ENCODE data around the gene CHCHD10. TPM values are rescaled to one million over a fixed set of nuclear protein-coding genes. Genes with fewer than 3 reads are reported as not detected.

The CHCHD10 gene
- total and polyA plus RNA-seq, 9 donors: 36.7 to 78.7 (median 49.6) TPM

DNA sequence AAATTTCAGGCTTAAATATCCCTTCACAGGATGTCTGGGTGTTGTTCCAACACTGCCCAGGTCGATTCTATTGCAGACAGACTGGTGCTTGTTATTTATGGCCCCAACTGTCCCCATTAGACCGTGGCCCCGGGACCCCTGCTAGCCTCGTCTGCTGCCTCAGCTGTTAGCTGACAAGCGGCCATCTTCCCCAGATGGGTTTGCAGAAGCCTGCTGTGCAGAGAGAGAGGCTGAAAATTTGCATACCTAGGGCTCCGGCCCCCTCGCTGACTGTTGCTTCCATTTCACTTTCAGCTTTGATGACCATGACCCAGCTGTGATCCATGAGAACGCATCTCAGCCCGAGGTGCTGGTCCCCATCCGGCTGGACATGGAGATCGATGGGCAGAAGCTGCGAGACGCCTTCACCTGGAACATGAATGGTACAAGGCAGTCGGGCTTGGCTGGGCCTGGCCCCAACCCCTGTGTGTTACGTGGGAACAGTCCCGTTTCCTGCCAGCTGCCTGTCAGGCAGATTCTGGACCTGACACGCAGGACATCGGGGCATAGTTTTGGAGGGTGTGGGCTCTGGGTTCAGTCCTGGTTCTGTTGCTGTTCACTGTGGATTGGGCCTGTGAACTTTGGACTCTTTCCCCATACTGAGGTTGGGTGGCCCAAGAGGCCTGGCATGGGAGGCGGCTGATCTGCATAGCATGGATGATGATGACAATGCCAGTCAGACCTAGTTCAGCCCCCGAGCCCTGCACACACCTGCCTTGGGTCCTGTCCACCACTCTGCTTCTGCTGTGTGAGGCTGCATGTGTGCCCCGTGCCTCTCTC, 35.4 kb upstream of the CHCHD10 start:
- no peaks in the 10 kb centered on the region for H3K9me3 ChIP-seq (replicated peaks; ENCODE audit: control insufficient read depth, low read depth, low read length)
- H3K36me3 ChIP-seq (ENCODE audit: control insufficient read depth, insufficient read depth, low read length): peaks cover 73% of the 10 kb centered on the region
- H3K27ac ChIP-seq (ENCODE audit: low read length): no peak overlapping the region
- H3K4me3 ChIP-seq (ENCODE audit: low read length): no peak overlapping the region
- DNase-seq: no peak
- H3K27me3 ChIP-seq (ENCODE audit: control insufficient read depth, insufficient read depth, low read length): no peaks in the 10 kb centered on the region
- 78% methylated on average over 19 of the region's 21 CpGs for WGBS (ENCODE audit: insufficient coverage)
- no peaks in the 10 kb centered on the region for H3K4me1 ChIP-seq (ENCODE audit: control insufficient read depth, insufficient read depth, low read length)

DNA sequence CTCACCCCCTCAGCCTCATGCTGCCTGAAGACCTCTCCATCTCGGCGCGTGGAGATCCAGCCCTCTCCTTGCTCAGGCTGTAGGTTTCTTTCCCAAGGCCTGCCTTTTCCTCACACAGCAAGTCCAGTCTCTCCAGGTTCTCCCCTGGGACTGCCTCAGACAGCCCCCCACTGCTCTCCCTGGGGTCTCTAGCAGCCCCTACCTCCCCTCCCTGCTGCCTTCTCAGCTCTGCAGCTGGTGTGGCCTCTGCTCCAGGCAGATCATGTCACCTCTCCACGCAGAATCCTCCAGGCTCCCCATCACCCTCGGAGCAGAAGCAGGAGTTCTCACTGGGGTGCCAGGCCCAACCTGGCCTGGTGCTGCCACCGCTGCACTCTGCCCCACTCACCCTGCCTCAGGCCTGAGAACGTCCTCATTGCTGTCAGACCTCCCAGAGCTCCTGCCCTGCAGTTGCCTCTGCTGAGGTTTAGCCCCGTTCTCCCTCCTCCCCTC, 34.2 kb upstream of the CHCHD10 start:
- no peak for DNase-seq
- no peaks in the 10 kb centered on the region for H3K4me1 ChIP-seq (ENCODE audit: control insufficient read depth, insufficient read depth, low read length)
- H3K27me3 ChIP-seq (ENCODE audit: control insufficient read depth, insufficient read depth, low read length): no peaks in the 10 kb centered on the region
- WGBS (ENCODE audit: insufficient coverage): 90% methylated on average over 8 of the region's 8 CpGs
- H3K27ac ChIP-seq (ENCODE audit: low read length): no peak overlapping the region
- H3K36me3 ChIP-seq (ENCODE audit: control insufficient read depth, insufficient read depth, low read length): peaks cover 76% of the 10 kb centered on the region
- H3K9me3 ChIP-seq (replicated peaks; ENCODE audit: control insufficient read depth, low read depth, low read length): no peaks in the 10 kb centered on the region
- no peak overlapping the region for H3K4me3 ChIP-seq (ENCODE audit: low read length)

GRCh38 chr22:23801238-23801821, 33.6 kb upstream of the CHCHD10 start:
- 89% methylated on average over 9 of the region's 11 CpGs for WGBS (ENCODE audit: insufficient coverage)
- Histone ChIP-seq H3K4me3 (ENCODE audit: low read length) (no peak overlapping the region), H3K36me3 (ENCODE audit: control insufficient read depth, insufficient read depth, low read length) (peaks cover 75% of the 10 kb centered on the region), H3K4me1 (ENCODE audit: control insufficient read depth, insufficient read depth, low read length) (peaks cover 5% of the 10 kb centered on the region), H3K27ac (ENCODE audit: low read length) (no peak overlapping the region), H3K27me3 (ENCODE audit: control insufficient read depth, insufficient read depth, low read length) (no peaks in the 10 kb centered on the region), H3K9me3 (replicated peaks; ENCODE audit: control insufficient read depth, low read depth, low read length) (no peaks in the 10 kb centered on the region)
- DNase-seq: no peak

GRCh38 chr22:23800297-23801237, 32.8 kb upstream of the CHCHD10 start:
- WGBS (ENCODE audit: insufficient coverage): 90% methylated on average over 18 of the region's 18 CpGs
- H3K27me3 ChIP-seq (ENCODE audit: control insufficient read depth, insufficient read depth, low read length): no peaks in the 10 kb centered on the region
- peaks cover 5% of the 10 kb centered on the region for H3K4me1 ChIP-seq (ENCODE audit: control insufficient read depth, insufficient read depth, low read length)
- no peak overlapping the region for H3K27ac ChIP-seq (ENCODE audit: low read length)
- no peaks in the 10 kb centered on the region for H3K9me3 ChIP-seq (replicated peaks; ENCODE audit: control insufficient read depth, low read depth, low read length)
- no peak for DNase-seq
- no peak overlapping the region for H3K4me3 ChIP-seq (ENCODE audit: low read length)
- peaks cover 70% of the 10 kb centered on the region for H3K36me3 ChIP-seq (ENCODE audit: control insufficient read depth, insufficient read depth, low read length)

- no peak overlapping the region for H3K4me3 ChIP-seq (ENCODE audit: low read length)
- peak; percentile 89 for DNase-seq
- peak overlapping the region; percentile 21 for H3K27ac ChIP-seq (ENCODE audit: low read length)
- H3K36me3 ChIP-seq (ENCODE audit: control insufficient read depth, insufficient read depth, low read length): peaks cover 73% of the 10 kb centered on the region
- H3K27me3 ChIP-seq (ENCODE audit: control insufficient read depth, insufficient read depth, low read length): no peaks in the 10 kb centered on the region
- H3K4me1 ChIP-seq (ENCODE audit: control insufficient read depth, insufficient read depth, low read length): peaks cover 18% of the 10 kb centered on the region
- WGBS (ENCODE audit: insufficient coverage): 14% methylated on average over 5 of the region's 5 CpGs
- no peaks in the 10 kb centered on the region for H3K9me3 ChIP-seq (replicated peaks; ENCODE audit: control insufficient read depth, low read depth, low read length)
Observed at GRCh38 chr22:23796461-23796860, 28.7 kb upstream of the CHCHD10 start.

DNA sequence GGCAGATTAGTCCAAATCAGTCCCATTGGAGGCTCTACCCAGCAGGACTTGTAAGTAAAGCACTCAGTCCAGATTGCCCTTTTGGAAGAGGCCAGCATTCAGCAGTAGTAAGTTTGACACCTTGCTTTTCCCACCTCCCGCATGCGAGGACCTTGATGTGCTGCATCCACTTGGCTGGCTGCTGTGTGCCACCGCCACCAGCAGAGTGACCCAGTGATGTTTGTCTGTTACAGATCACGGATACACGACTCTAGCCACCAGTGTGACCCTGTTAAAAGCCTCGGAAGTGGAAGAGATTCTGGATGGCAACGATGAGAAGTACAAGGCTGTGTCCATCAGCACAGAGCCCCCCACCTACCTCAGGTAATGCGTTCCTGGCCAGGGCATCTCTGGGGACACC, 25.6 kb upstream of the CHCHD10 start:
- Histone ChIP-seq H3K27ac (ENCODE audit: low read length) (no peak overlapping the region), H3K36me3 (ENCODE audit: control insufficient read depth, insufficient read depth, low read length) (peaks cover 56% of the 10 kb centered on the region), H3K27me3 (ENCODE audit: control insufficient read depth, insufficient read depth, low read length) (no peaks in the 10 kb centered on the region), H3K9me3 (replicated peaks; ENCODE audit: control insufficient read depth, low read depth, low read length) (no peaks in the 10 kb centered on the region), H3K4me1 (ENCODE audit: control insufficient read depth, insufficient read depth, low read length) (peaks cover 40% of the 10 kb centered on the region), H3K4me3 (ENCODE audit: low read length) (no peak overlapping the region)
- DNase-seq: no peak
- 83% methylated on average over 6 of the region's 8 CpGs for WGBS (ENCODE audit: insufficient coverage)

DNA sequence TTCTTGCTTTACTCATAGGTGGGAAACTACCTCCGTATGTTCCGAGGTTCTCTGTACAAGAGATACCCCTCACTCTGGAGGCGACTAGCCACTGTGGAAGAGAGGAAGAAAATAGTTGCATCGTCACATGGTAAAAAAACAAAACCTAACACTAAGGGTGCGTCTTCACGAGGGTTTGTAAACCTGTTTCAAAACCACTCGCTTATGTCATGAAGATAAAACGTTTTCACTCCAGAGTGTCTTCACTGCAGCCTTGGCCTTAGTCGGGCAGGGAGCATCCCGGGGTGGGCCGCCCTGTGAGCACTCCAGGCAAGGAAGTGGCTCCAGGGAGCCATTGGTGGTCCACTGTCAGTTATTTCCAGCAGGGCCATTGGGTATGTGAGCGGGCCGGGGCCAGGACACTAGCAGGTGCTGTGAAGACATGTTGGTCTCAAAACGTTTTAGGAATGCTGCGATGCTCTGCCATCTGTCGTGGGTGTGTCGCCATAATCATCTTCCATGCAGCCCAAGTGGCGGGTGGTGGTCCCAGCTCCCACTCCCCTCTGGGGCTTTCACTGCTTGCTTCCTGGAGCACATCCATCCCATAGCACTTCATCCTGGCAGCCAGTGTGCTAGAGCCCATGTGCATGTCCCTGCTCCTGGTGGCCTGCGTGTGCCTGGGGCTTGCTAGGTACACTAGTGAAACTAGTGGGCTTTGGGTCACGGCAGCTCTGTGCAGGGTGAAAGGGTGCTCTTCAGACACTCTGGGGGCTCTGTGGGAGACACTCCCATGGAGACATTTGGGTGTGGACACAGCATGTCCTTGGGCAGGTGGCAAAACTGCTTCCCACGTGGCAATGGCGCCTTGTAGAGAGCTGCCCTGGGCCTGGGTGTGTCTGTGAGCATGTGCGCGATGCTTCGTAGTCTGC, 24.2 kb upstream of the CHCHD10 start:
- H3K4me3 ChIP-seq (ENCODE audit: low read length): no peak overlapping the region
- no peak for DNase-seq
- 58% methylated on average over 15 of the region's 25 CpGs for WGBS (ENCODE audit: insufficient coverage)
- H3K36me3 ChIP-seq (ENCODE audit: control insufficient read depth, insufficient read depth, low read length): peaks cover 48% of the 10 kb centered on the region
- H3K27me3 ChIP-seq (ENCODE audit: control insufficient read depth, insufficient read depth, low read length): no peaks in the 10 kb centered on the region
- peak overlapping the region; percentile 67 for H3K27ac ChIP-seq (ENCODE audit: low read length)
- peaks cover 48% of the 10 kb centered on the region for H3K4me1 ChIP-seq (ENCODE audit: control insufficient read depth, insufficient read depth, low read length)
- H3K9me3 ChIP-seq (replicated peaks; ENCODE audit: control insufficient read depth, low read depth, low read length): no peaks in the 10 kb centered on the region

DNA sequence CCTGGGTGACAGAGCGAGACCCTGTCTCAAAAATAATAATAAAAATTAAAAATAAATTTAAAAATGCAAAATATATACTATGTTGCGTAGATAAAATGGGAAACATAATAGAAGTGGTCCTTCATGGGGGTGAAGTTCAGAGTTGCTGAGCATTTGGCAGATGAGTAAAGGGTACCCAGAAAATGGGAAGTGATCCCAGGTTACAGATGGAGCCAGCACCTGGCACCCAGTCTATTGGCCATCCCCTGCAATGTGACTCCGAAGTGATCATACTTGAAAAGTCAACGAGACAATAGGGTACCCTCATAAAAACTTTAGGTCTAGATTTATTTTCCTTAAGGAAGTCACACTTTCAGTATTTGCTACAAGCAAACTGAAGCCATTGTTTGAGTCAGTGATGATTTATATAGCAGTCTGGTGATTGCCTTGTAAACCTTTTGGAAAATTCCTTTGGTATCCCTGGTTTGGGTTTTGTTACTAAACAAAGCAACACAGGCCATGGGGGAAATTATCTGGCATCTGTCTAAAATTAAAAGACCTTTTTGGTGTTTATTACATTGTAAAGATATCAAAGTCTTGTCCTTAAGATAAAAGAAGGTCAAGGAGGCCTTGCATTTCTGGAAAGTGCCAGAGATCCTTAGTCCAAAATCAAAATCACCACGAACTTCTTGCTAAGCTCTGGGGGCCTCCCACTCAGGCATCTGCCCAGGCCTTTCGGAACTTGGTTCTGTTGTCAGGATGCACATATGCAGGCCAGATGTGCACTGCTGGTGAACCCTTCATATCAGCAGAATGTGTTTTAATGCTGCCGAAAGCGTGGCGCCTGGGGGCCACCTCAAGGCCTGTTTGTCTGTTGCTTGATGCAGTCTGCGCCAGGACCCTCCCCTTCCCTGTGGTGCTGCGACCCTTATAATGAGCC, 23.3 kb upstream of the CHCHD10 start:
- peaks cover 42% of the 10 kb centered on the region for H3K36me3 ChIP-seq (ENCODE audit: control insufficient read depth, insufficient read depth, low read length)
- peak overlapping the region; percentile 67 for H3K27ac ChIP-seq (ENCODE audit: low read length)
- peaks cover 50% of the 10 kb centered on the region for H3K4me1 ChIP-seq (ENCODE audit: control insufficient read depth, insufficient read depth, low read length)
- WGBS (ENCODE audit: insufficient coverage): 26% methylated on average over 5 of the region's 11 CpGs
- DNase-seq: peak; percentile 87
- H3K9me3 ChIP-seq (replicated peaks; ENCODE audit: control insufficient read depth, low read depth, low read length): no peaks in the 10 kb centered on the region
- H3K4me3 ChIP-seq (ENCODE audit: low read length): no peak overlapping the region
- no peaks in the 10 kb centered on the region for H3K27me3 ChIP-seq (ENCODE audit: control insufficient read depth, insufficient read depth, low read length)
